ENCODE data around the gene FAM180A.

FAM180A gene

DNA sequence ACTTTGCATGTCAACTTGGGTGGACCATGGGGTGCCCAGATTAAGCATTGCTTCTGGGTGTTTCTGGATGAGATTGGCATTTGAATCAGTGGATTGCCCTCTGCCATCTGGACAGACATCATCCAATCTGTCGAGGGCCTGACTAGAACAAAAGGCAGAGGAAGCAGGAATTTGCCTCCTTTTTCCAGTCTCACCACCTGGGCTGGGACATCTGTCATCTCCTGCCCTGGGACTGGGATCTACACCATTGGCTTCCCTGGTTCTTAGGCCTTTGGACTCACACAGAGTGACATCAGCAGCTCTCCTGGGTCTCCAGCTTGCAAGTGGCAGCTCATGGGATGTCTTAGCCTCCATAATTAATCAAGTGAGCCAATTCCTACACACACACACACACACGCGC lies 30.9 kb downstream of the FAM180A start:
- H3K4me3 ChIP-seq (replicated peaks; ENCODE audit: low read depth, low read length), result no peak overlapping the region
- DNase-seq (ENCODE audit: low read depth), result no peak
- TF ChIP-seq, protein P1, sequence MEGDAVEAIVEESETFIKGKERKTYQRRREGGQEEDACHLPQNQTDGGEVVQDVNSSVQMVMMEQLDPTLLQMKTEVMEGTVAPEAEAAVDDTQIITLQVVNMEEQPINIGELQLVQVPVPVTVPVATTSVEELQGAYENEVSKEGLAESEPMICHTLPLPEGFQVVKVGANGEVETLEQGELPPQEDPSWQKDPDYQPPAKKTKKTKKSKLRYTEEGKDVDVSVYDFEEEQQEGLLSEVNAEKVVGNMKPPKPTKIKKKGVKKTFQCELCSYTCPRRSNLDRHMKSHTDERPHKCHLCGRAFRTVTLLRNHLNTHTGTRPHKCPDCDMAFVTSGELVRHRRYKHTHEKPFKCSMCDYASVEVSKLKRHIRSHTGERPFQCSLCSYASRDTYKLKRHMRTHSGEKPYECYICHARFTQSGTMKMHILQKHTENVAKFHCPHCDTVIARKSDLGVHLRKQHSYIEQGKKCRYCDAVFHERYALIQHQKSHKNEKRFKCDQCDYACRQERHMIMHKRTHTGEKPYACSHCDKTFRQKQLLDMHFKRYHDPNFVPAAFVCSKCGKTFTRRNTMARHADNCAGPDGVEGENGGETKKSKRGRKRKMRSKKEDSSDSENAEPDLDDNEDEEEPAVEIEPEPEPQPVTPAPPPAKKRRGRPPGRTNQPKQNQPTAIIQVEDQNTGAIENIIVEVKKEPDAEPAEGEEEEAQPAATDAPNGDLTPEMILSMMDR (IDR thresholded peaks at IDR 0.05; ENCODE audit: low read length, missing control alignments), result no peak

DNA sequence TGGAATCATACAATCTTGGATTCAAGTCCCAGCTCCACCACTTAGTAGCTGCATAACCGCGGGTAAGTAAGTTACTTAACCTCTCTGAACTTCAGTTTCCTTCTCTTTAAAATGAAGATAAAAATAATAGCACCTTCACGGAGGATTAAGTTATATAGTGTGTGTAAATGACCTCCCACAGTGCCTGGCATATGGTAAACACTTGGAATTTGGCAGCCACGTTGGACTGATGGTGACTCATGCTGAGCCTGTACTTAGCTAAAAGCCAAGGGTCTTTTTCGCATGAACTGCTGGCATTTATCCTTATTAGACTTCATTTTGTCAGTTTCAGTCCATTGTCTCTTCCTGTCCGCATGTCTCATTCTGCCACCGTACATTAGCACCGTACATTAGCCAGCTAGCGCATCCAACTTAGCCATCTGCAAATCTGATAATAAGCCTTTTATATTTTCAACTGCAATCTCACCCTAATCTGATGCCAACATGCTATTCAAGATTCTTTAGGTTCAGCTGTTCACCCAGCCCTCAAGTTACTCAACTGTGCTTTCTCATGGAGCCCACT lies 31.9 kb downstream of the FAM180A start:
- TF ChIP-seq, protein P1 (IDR thresholded peaks at IDR 0.05; ENCODE audit: low read length, missing control alignments), result no peak
- DNase-seq (ENCODE audit: low read depth), result peak; percentile 85
- no peak overlapping the region for H3K4me3 ChIP-seq (replicated peaks; ENCODE audit: low read depth, low read length)

DNA sequence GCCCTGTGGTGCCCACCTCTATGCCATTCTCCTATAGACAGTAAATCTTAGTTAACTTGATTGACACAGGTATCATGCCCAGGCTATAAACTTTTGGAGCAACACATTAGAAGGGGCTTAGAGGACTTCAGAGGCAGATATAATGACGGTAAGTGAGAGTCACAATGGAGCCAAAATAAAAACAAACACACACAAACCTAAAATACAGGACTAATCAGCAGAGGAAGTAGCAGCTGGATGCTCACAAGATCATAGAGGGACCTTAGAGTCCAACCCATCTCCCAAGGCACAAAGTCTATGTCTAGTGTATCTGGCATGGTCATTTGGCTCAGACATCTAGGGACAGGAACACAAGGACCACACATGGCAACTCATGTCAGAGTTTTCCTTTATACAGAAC lies 32.9 kb downstream of the FAM180A start:
- TF ChIP-seq, protein P1 (IDR thresholded peaks at IDR 0.05; ENCODE audit: low read length, missing control alignments), result no peak
- DNase-seq (ENCODE audit: low read depth), result no peak

DNA sequence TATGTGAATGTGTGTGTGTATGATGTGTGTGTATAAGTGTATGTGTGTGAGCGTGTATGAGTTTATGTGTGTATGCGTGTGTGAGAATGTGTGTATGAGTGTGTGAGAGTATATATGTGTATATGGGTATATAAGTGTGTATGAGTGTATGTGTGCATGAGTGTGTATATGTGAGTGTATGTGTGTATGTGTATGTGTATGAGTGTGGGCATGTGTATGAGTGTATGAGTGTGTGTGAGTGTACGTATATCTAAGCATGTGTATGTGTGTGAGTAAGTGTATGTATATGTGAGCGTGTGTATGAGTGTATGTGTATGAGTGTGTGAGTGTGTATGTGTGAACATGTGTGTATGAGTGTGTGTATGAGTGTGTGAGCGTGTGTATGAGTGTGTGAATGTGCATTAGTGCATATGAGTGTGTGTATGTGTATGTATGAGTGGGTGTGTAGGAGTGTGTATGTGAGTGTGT lies 33.5 kb downstream of the FAM180A start:
- H3K4me3 ChIP-seq (replicated peaks; ENCODE audit: low read depth, low read length), result no peak overlapping the region
- TF ChIP-seq, protein P1 (IDR thresholded peaks at IDR 0.05; ENCODE audit: low read length, missing control alignments), result no peak
- DNase-seq (ENCODE audit: low read depth), result no peak

More for the DNA sequence above, 32.9 kb downstream of the FAM180A start:
- no peak overlapping the region for H3K4me3 ChIP-seq (replicated peaks; ENCODE audit: low read depth, low read length)

DNA sequence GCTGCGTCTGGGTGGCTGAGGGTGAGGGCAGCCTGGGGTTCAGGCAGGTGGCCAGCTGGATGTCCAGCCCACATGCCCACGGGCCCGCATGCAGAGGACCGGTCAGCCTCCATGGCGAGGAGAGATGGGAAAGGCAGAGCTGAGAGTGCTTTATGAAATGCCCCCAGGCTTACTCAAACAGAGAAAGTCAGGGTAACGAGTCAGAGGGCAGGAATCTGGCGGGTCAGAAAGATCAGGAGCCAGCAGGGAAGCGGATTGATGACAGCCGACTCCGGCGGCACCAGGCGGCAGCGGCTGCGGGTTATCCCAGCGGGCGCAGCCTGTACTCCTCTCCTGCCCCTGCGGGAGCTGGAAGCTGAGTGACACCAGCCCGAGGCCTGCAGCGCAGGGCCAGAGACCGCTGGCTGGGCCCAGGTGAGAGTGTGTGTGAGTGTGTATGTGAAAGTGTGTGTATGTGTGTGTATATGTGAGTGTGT lies 34.0 kb downstream of the FAM180A start:
- peak; percentile 40 for DNase-seq (ENCODE audit: low read depth)
- TF ChIP-seq, protein P1 (IDR thresholded peaks at IDR 0.05; ENCODE audit: low read length, missing control alignments), result no peak
- H3K4me3 ChIP-seq (replicated peaks; ENCODE audit: low read depth, low read length), result no peak overlapping the region

DNA sequence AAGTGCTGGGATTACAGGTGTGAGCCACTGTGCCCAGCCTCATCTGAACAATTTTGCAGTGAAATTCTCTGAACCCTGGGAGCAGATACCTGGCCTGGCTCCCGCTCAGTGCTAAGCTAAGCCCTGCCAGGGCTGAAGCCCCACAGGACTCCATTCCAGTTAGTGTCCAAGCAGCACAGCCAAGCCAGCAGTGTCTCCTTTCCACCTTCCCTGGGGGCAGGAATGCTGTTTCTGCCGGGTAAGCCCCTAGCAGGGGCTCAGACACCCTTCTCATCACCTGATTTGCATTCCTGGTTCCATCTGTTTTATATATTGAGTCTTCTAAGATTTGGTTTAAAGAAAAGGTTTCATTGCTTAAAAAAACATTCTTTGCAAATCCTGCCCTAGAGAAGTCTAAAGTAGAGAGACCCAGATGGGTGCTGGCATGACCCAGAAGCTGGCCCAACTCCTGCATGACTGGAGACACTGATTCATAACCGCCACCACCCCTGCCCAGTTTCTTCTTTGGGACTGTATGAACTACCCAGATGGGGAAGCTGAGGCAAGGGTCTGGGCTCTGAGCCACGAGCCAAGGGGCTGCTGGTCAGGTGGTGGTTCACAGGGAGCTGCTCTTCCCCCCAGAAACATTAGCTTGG lies 34.7 kb downstream of the FAM180A start:
- TF ChIP-seq, protein P1 (IDR thresholded peaks at IDR 0.05; ENCODE audit: low read length, missing control alignments), result no peak
- no peak overlapping the region for H3K4me3 ChIP-seq (replicated peaks; ENCODE audit: low read depth, low read length)
- DNase-seq (ENCODE audit: low read depth), result no peak
